Ammon's horn (tissue), 1 donor: ENCODE measurements around the gene PRKAR1B.

Source experiments
- DNase-seq: peaks from one replicate; pipeline ENCODE4 v3.0.0-alpha.2; 2016; ENCODE audit warnings: low spot score

PRKAR1B gene

GRCh38 chr7:538764-539685 lies 188.1 kb downstream of the PRKAR1B start:
- no peak for DNase-seq

- no peak for DNase-seq
Measured at GRCh38 chr7:537911-538634, 189.0 kb downstream of the PRKAR1B start.

- DNase-seq, result no peak
Measured at GRCh38 chr7:536231-536630, 190.8 kb downstream of the PRKAR1B start.

GRCh38 chr7:534959-535358 lies 192.1 kb downstream of the PRKAR1B start:
- DNase-seq, result no peak

- DNase-seq, result no peak
Measured at GRCh38 chr7:534075-534474, 193.0 kb downstream of the PRKAR1B start.

- no peak for DNase-seq
Measured at GRCh38 chr7:533266-533665, 193.8 kb downstream of the PRKAR1B start.

GRCh38 chr7:532379-533143 lies 194.5 kb downstream of the PRKAR1B start:
- DNase-seq, result no peak

GRCh38 chr7:531777-532176 lies 195.3 kb downstream of the PRKAR1B start:
- no peak for DNase-seq

- no peak for DNase-seq
Measured at GRCh38 chr7:528451-528850, 198.6 kb downstream of the PRKAR1B start.

GRCh38 chr7:527723-528122 lies 199.4 kb downstream of the PRKAR1B start:
- DNase-seq, result no peak

- DNase-seq, result no peak
Measured at GRCh38 chr7:526460-527034, 200.5 kb downstream of the PRKAR1B start.

- no peak for DNase-seq
Measured at GRCh38 chr7:525740-526139, 201.3 kb downstream of the PRKAR1B start.

GRCh38 chr7:524800-525199 lies 202.3 kb downstream of the PRKAR1B start:
- no peak for DNase-seq

GRCh38 chr7:523347-524336 lies 203.4 kb downstream of the PRKAR1B start:
- no peak for DNase-seq

GRCh38 chr7:522951-523314 lies 204.1 kb downstream of the PRKAR1B start:
- no peak for DNase-seq

- peak; percentile 67 for DNase-seq
Measured at GRCh38 chr7:522071-522950, 204.8 kb downstream of the PRKAR1B start.

- DNase-seq, result no peak
Measured at GRCh38 chr7:521221-522070, 205.6 kb downstream of the PRKAR1B start.

GRCh38 chr7:520503-521161 lies 206.4 kb downstream of the PRKAR1B start:
- no peak for DNase-seq
